ENCODE measurements around the gene PABPN1L. TPM values are rescaled to one million over a fixed set of nuclear protein-coding genes. Genes with fewer than 3 reads are reported as not detected.

PABPN1L gene
- total and polyA plus RNA-seq, 12 donors: 0.21 TPM; not detected in 11

DNA sequence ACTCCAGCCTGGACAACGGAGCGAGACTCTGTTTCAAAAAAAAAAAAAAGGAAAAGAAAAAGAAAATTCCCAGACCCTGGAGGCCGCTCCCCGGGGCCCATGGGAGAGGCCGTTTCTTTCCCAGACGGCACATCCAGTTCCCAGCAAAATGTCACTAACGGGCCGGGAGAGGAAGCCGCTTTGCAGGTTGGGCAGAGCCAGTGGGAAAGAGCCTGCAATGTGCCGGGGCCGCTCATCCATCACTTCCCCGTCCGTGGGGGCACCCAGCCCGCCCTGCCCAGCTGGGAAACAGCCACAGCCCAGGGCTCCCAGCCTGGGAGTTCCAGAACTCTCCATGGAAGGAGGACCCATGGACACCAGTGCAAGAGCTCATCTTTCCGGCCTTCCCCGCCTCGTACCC lies 41.8 kb upstream of the PABPN1L start:
- H3K27me3 ChIP-seq: no peaks in the 10 kb centered on the region
- no peak overlapping the region for H3K4me3 ChIP-seq
- 77 to 78% methylated on average over 17 of the region's 17 CpGs for WGBS, 2 donors
- ATAC-seq (peak in 4 of 8 donors; percentile 2 to 38 (median 21)), DNase-seq (peak in 1 of 2 donors; percentile 54)
- intact Hi-C loops (cut with DNase I): no loop called here
- TF ChIP-seq, protein P1, sequence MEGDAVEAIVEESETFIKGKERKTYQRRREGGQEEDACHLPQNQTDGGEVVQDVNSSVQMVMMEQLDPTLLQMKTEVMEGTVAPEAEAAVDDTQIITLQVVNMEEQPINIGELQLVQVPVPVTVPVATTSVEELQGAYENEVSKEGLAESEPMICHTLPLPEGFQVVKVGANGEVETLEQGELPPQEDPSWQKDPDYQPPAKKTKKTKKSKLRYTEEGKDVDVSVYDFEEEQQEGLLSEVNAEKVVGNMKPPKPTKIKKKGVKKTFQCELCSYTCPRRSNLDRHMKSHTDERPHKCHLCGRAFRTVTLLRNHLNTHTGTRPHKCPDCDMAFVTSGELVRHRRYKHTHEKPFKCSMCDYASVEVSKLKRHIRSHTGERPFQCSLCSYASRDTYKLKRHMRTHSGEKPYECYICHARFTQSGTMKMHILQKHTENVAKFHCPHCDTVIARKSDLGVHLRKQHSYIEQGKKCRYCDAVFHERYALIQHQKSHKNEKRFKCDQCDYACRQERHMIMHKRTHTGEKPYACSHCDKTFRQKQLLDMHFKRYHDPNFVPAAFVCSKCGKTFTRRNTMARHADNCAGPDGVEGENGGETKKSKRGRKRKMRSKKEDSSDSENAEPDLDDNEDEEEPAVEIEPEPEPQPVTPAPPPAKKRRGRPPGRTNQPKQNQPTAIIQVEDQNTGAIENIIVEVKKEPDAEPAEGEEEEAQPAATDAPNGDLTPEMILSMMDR (IDR thresholded peaks at IDR 0.05): no peak
- H3K36me3 ChIP-seq: peaks cover 0 to under 1% (median 0%) of the 10 kb centered on the region in 9 donors
- H3K27ac ChIP-seq: peak overlapping the region; percentile 25 to 80 (median 68)
- no peaks in the 10 kb centered on the region for H3K9me3 ChIP-seq
- H3K4me1 ChIP-seq: peaks cover 9 to 88% (median 37%) of the 10 kb centered on the region in 9 donors

GRCh38 chr16:88907768-88908167 lies 41.3 kb upstream of the PABPN1L start:
- H3K4me1 ChIP-seq: peaks cover 9 to 85% (median 37%) of the 10 kb centered on the region in 9 donors
- H3K27me3 ChIP-seq: no peaks in the 10 kb centered on the region
- TF ChIP-seq, protein P1 (IDR thresholded peaks at IDR 0.05): no peak
- intact Hi-C loops (cut with DNase I): no loop called here
- ATAC-seq: no peak
- DNase-seq: no peak
- 80 to 86% methylated on average over 4 of the region's 4 CpGs for WGBS, 2 donors
- H3K4me3 ChIP-seq: no peak overlapping the region
- peak overlapping the region in 8 of 10 donors; percentile 9 to 77 (median 44) for H3K27ac ChIP-seq
- H3K9me3 ChIP-seq: no peaks in the 10 kb centered on the region
- H3K36me3 ChIP-seq: no peaks in the 10 kb centered on the region

DNA sequence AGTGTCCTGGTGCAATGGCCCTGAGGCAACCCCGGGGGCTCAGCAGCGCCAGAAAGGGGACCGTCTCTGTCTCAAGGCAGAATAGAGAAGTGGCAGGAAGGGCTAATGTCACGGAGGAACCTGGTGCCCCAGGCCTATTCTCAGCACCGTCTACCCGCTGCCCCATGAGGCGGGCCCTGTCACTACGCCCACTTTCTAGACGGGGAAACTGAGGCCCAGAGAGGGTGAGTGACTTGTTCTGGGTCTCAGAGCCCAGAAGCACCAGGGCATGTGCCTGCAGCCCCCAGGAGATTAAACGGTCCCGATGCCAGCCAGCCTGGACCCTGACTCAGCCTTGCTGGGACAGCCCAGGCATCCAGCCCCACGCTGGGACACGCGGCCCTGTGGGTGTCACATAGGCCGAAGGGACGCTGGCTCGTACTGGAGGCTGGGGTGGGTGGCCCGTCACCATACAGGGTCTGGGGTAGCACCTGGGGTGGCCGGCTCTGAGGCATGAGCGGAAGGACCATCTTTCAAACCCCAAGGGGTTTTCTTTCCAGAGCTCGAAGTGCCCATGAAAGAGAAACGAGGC lies 40.2 kb upstream of the PABPN1L start:
- WGBS, 2 donors: 90 to 94% methylated on average over 22 of the region's 22 CpGs
- TF ChIP-seq, protein P1 (IDR thresholded peaks at IDR 0.05): no peak
- H3K9me3 ChIP-seq: no peaks in the 10 kb centered on the region
- peaks cover 0 to 4% (median 0%) of the 10 kb centered on the region in 9 donors for H3K36me3 ChIP-seq
- H3K27me3 ChIP-seq: no peaks in the 10 kb centered on the region
- H3K4me3 ChIP-seq: no peak overlapping the region
- ATAC-seq (no peak), DNase-seq (no peak)
- intact Hi-C loops (cut with DNase I): no loop called here
- peaks cover 9 to 75% (median 35%) of the 10 kb centered on the region in 9 donors for H3K4me1 ChIP-seq
- H3K27ac ChIP-seq: peak overlapping the region in 1 of 10 donors; percentile 27

DNA sequence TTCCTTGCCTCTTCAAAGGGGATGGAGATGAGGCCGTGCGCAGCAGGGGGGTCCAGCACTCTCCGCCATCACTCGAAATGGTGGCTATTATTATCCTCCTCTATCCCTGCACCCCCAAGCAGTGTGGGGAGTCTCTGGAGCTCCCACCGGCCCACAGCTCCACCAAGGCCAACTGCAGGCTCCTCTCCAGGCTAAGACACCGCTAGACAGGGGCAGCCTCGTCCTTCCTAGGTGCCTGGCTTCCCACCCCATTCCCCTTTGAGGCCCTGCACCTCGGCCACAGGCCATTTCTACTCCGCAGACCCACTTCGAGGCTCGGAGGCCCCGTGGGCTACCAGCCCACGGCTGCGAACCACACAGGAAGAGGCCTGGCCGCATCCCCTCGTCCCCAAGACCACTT lies 39.6 kb upstream of the PABPN1L start:
- peaks cover 6 to 69% (median 29%) of the 10 kb centered on the region in 9 donors for H3K4me1 ChIP-seq
- peaks cover 0 to 10% (median 0%) of the 10 kb centered on the region in 9 donors for H3K36me3 ChIP-seq
- TF ChIP-seq, protein P1 (IDR thresholded peaks at IDR 0.05): no peak
- intact Hi-C loops (cut with DNase I): no loop called here
- ATAC-seq (no peak), DNase-seq (no peak)
- no peaks in the 10 kb centered on the region for H3K9me3 ChIP-seq
- no peaks in the 10 kb centered on the region for H3K27me3 ChIP-seq
- H3K4me3 ChIP-seq: no peak overlapping the region
- peak overlapping the region in 1 of 10 donors; percentile 27 for H3K27ac ChIP-seq
- 84 to 86% methylated on average over 16 of the region's 16 CpGs for WGBS, 2 donors

All from heart right ventricle (tissue), 16 donors.